Right kidney (tissue), 1 donor: Measurements from ENCODE around the gene ZNF672.
A peak's percentile ranks its signal among the peaks of the same experiment; 100 is the strongest.
"Not testable (repeated sequence)": the region's sequence is repeated elsewhere in the genome, so short reads cannot be mapped to it uniquely, and the experiment has no call there.

ENCODE experiments used
- DNase-seq: peaks from one replicate; pipeline ENCODE4 v3.0.0-alpha.2; 2016

ZNF672 gene

DNA sequence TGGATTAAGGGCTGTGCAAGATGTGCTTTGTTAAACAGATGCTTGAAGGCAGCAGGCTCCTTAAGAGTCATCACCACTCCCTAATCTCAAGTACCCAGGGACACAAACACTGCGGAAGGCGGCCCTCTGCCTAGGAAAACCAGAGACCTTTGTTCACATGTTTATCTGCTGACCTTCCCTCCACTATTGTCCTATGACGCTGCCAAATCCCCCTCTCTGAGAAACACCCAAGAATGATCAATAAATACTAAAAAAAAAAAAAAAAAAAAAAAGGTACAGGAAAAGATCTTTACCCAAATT is 7.4 kb upstream of the ZNF672 start:
- DNase-seq: not testable (repeated sequence)

DNA sequence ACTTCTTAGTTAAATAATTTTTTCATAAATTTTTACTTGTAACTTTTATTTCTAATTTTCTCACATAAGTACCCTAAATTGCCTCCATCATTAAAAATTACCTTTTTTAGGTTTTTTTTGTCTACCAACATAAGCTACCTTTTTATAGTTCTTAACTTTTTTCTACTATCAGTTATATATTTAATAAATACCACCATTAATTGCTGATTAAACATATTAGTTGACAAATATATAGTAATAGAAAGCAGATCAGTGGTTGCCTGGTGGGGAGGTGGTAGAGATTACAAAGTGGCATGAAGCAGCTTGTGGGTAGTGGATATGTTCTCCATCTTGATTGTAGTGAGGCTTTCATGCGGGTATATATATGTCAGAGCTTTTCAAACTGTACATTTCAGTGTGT is 6.2 kb upstream of the ZNF672 start:
- no peak for DNase-seq

DNA sequence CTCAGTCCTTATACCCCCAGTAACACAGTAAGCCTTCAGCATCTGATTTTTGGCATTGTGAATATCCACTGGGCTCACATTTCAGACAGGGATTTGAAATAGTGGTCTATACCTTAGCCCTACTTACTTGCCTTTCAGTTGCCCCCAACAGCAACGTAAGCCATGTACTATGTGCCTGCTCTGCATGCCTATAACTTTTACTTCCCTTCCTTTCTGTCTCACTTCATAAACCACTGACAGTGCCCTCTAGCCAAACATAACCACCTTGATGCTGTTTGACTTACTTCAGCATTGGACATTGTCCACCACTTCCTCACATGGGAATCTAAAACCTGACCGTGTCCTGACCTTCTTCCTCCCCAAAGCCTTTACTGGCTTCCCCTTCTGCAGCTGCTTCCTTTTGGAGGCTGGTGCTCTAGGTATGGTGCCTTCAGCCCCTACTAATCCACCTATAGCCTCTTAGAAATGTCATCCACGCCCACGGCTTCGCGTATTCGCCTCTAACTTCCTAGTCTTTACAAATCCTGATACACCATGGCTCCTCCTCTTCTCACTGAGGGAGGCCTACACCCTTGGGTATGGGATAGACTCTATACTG is 3.6 kb upstream of the ZNF672 start:
- no peak for DNase-seq

DNA sequence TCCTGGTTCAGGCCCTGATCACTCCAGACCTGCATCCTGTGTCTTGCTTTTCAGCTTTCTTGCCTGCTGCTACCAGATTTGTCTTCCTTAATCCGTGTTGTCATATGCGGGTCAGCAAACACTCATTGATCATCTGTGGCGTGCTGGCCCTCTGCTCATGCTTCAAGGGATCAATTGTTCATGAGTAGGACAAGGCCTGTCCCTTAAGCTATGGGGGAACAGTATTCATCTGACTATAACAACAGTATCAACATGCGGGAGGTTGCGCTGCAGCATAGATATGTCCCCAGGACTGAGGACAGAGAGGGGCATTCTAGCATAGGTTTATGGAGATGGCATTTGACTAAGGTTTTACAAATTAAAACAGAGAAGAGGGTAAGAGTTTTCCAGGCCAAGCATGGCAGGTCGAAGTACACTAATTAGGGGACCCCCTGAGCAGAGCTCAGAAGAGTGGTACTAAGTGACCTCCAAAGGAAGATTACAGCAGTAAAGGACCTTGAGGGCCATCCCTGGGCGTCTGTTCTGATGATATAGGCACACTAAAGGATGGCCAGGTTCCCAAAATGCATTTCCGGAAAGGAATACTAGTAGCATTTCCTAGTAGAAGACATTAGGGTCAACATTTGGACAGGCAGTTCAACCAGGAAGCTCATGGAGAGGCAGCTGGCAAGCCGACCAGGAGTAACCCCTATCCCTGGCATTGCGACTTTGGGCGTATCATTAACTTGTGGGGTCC is 811 bp upstream of the ZNF672 start:
- no peak for DNase-seq

DNA sequence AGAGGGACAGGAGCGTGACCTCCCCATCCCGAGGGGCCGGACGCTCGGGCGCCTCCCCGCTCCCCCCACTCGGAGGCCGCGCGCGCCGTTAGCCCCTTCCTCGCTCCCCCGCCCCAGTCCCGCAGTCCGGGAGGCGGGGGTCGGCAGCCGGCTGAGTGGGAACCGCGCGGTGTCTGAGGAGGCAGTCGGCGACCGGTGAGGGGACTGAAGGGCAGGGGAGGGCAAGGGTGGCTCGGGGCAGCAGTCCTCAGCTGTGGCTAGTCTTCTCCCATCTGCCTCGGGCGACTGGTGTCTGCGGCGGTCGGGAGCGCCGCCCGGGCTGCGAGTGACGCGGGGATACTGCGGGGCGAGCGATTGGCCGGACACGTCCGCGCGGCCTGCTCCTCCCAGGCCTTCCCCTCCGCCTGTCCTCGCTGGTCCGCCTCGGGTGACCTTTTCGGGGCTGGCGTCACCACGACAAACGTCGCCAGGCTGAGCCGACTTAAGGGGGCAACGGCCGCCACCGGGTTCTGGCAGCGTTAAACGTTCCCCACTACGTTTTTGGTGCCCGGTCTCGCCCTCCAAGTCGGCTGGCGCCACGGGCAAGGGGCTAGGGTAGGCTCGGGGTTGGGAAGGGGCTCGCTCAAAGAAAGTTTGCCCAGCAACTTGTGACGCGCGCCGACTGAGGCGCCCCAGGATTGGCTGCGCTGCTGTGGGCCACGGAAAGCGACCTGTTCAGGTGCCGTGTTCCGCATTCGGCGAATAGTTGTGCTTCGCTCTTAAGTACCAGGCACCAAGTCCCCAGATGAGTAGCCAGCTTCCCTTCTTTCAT is 538 bp downstream of the ZNF672 start:
- peak; percentile 98 for DNase-seq

DNA sequence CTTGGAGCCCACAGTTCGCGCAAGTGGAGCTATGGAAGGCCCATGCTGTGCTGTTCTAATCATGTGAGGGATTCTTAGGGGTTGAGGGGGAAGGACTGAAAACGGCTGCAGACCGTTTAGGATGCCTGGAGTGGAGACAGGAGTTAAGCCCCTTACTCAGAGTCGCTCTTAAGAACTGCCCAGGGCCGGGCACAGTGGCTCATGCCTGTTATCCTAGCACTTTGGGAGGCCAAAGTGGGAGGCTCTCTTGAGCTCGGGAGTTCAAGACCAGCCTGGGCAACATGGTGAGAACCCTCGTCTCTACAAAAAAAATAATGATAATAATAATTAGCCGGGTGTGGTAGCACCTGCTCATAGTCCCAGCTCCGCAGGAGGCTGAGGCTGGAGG is 1.1 kb downstream of the ZNF672 start:
- DNase-seq: no peak

DNA sequence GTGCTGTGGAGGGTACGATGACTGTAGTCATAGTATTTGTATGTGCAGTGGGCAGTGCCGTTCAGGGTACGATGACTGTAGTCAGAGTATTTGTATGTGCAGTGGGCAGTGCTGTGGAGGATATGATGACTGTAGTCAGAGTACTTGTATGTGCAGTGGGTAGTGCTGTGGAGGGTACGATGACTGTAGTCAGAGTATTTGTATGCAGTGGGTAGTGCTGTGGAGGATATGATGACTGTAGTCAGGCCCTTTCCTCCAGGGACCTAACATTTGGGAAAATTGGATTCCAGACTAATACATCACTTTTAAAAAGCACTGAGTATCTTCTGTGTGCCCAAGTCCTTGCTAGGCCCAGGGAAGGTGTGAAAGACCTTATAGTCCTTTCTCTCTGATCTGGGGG is 2.9 kb downstream of the ZNF672 start:
- DNase-seq: no peak

DNA sequence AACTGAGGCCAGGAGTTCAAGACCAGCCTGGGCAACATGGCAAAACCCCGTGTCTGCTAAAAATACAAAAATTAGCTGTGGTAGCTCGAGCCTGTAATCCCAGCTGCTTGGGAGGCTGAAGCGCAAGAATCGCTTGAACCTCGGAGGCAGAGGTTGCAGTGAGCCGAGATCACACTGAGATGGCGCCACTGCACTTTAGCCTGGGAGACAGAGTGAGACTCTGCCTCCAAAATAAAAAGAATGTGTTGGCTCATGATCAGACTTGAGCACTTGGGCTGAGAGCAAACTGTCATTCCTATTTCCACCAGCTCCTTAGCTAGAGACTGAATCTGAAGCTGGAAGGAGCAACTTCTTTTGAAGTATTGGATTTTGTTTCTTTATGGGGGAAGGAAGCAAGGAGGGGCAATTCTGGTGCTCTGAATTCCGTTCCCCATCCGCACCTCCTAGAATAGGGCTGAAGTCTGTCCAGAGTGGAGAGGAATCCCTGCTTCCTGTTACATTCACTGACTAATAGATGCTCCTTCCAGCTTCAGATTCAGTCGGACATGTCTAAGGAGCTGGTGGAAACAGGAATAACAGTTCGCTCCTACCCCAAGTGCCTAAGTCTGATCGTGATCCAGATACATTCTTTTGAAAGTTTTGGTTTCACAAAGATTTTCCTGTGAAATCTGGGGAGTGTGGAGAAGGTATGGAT is 3.8 kb downstream of the ZNF672 start:
- DNase-seq: no peak

DNA sequence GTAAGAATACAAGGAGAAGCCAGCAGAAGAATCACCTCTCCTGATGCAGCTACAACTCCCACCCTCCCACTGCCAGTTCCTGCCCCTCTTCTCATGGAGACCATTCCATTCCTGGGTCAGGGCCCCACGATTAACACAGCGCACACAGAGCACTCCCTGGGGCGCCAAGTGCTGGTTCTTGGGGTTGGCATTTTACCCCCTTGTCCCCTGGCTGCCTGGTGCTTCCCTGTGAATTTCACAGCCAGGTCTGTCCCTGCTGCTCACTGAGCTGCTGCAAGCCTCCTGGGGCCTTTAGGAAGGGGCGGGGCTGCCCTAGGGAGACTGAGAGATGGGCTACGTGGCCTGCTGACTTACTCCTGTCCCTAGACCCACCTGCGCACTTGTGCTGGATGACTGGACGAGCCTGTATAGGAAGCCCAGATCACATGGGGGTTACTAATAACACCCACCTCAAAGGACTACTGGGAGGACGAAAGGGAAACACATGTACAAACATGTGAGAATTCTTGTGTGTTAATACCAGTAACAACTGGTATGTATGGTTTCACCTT is 4.8 kb downstream of the ZNF672 start:
- no peak for DNase-seq

DNA sequence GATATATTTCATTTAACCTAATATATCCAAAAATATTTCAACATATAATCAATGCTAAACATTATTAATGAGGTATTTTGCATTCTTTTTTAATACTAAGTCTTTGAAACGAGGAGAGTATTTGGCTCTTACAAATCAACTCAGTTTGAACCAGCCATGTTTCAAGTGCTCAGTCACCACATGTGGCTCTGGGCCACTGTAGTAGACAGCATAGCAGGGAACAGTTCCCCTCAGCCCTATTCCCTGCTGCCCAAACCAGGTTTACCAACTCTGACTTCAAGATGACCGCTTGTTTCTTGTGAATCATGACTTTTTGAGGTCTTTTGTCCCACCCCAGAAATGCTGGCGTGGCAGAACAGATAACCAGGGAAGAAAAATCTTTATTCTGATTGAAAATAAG is 5.7 kb downstream of the ZNF672 start:
- no peak for DNase-seq

DNA sequence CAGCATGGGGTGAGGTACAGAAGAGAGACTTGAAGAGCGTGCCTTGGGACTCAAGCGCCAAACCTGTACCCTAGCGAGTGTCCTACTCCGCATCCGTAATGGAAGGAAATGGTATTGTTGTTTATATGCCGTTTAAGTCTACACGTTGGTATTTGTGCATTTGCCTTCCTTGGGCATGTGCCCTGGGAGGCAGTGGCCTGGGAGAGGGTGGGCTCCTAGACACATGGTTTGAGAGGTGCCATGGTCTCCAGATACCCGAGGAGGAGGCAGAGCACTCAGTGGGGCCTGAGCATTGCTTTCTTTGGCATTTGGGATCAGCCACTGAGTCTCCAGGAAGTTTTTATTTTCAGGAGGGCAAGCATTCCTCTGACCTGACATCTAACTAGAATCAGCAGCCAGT is 6.5 kb downstream of the ZNF672 start:
- no peak for DNase-seq

DNA sequence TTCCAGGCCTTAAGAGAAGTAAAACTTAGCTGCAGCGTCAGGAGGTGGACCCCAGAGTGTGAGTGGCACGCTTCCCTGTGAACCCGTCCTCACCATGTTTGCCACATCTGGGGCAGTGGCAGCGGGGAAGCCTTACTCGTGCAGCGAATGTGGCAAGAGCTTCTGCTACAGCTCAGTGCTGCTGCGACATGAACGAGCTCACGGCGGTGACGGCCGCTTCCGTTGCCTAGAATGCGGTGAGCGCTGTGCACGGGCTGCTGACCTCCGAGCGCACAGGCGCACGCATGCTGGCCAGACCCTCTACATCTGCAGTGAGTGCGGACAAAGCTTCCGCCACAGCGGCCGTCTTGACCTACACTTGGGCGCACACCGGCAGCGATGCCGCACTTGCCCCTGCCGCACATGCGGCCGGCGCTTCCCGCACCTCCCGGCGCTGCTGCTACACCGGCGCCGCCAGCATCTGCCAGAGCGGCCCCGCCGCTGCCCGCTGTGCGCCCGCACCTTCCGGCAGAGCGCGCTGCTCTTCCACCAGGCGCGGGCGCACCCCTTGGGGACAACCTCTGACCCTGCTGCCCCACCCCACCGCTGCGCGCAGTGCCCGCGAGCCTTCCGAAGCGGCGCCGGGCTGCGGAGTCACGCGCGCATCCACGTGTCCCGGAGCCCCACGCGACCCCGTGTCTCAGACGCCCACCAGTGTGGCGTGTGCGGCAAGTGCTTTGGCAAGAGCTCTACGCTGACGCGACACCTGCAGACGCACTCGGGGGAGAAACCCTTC is 9.3 kb downstream of the ZNF672 start:
- DNase-seq: no peak

DNA sequence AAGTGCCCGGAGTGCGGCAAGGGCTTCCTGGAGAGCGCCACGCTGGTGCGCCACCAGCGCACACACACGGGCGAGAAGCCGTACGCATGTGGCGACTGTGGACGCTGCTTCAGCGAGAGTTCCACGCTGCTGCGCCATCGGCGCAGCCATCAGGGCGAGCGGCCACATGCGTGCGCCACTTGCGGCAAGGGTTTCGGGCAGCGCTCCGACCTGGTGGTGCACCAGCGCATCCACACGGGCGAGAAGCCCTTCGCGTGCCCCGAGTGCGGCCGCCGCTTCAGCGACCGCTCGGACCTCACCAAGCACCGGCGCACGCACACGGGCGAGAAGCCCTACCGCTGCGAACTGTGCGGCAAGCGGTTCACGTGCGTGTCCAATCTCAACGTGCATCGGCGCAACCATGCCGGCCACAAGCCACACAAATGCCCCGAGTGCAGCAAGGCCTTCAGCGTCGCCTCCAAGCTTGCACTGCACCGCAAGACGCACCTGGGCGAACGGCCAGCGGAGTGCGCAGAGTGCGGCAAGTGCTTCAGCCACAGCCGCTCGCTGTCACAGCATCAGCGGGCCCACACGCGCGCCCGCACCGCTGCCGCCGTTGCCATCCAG is 10.0 kb downstream of the ZNF672 start:
- no peak for DNase-seq

DNA sequence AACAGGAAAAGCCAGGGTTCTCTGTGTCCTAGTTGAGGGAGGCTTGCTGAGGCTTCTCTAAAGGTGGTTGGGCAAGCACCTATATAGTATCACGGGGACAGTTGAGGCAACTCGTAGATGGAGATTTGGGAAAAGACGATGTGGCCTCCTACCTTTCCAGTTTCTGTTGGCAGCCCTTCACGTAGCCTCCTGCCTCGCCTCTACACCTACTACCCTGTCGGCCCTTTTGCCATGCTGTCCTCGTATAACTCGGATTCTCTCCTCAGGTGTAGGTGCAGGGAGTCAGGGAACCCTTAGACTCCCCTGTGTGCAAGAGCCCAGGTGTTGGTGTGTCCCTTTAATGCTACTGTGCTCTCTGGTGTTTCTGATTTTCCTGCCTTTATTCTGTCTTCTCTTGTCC is 10.6 kb downstream of the ZNF672 start:
- no peak for DNase-seq

DNA sequence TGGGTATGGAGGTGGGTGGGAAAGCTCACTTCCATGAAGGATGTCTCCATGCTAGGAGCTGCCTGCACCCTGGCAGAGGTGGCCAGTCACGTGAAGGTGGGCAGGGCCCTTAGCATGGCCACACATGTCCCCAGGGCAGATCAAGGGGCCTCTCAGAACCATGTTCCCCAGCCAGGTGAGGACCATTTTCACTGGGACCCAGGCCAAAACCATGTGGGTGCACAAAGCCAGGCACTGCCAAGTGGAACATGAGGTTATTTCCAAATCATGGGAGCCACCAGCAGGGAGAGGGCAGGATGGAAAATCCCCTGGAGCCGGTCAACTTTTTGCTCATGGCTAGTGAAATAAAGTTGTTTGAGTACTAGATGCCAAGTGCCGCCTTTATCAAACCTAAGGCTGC is 11.1 kb downstream of the ZNF672 start:
- no peak for DNase-seq

DNA sequence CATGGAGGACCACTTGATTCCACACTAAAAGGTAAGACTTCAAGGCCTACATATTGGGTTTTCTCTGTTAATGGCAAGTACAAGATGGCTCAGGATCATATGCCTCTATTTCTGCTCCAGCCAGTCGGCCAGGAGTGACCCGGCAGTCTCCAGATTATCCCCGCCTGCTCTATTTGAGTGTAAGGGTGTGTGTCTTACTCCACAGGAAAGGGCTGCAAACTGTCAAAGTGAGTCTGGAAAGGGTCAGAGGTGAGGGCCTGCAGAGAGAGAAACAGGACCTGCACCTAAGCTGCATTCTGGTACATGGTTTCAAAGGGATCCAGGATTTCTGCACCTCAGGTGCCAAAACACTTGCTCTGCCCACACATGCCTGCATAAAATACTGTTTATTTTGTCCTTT is 11.6 kb downstream of the ZNF672 start:
- DNase-seq: no peak

DNA sequence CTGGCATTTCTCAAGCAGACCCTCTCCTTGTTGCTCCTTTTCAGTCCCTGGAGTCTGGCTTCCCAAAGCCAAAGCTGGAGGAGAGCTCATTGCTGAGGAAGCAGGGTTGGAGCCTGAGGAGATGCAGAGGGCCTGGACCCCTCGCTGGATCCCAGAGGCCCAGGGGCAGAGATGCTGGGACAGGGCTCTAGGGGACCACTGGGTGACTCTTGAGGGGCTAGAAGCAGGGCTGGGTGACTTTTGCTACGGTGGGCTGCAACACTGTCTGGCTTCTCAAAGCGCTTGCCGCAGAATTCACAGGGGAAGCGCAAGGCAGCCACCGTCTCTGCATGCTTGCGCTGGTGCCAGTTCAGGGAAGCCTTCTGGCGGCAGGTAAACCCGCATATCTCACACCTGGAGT is 12.1 kb downstream of the ZNF672 start:
- no peak for DNase-seq

DNA sequence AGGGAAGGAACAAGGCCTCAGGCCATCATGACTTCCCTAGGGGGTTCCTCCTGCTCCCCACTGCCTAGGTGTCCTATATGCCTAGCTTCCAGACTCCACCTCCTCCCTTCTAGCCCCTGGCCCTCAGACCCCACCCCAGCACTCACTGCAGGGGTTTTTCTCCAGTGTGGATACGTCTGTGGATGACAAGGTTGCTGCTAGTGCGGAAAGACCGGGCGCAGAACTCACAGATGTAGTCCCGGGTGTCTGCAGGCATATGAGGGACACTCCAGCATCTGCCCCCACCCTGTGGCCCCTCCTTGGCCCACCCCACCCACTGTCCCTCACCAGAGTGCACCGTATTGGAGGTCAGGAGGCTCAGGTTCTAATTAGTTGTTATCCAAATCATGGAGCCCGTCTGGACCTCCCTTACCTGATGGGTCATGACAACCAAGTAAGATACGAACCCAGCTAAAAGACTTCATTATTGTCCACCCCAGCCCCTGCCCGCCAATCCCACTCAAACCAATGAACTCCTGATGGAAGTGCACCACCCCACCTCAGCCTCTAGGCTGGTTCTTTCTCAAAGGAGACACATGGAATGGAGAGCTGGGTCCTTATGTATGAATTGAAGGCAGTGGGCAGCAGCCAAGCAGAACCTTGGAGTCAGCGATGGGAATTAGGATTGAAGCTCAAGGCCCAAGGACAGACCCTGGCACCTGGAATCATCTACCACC is 12.7 kb downstream of the ZNF672 start:
- no peak for DNase-seq

DNA sequence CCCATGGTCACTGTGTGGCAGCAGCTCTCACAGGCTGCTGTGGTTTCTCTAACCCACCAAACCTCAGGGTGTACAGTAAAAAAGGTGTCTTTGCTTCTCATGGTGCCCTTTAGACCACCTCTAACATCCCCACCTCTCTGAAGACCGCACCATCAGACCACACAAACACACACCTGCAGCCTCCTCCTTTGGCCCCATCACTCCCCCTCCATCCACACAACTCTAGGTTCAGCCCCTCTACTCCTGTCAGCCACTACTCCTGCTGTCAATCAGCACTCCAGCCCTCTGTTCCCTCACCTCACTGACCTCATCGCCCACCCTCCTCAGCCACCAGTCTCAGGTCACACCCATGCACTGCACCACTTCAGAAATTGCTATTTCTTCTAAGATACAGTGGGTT is 13.4 kb downstream of the ZNF672 start:
- no peak for DNase-seq

DNA sequence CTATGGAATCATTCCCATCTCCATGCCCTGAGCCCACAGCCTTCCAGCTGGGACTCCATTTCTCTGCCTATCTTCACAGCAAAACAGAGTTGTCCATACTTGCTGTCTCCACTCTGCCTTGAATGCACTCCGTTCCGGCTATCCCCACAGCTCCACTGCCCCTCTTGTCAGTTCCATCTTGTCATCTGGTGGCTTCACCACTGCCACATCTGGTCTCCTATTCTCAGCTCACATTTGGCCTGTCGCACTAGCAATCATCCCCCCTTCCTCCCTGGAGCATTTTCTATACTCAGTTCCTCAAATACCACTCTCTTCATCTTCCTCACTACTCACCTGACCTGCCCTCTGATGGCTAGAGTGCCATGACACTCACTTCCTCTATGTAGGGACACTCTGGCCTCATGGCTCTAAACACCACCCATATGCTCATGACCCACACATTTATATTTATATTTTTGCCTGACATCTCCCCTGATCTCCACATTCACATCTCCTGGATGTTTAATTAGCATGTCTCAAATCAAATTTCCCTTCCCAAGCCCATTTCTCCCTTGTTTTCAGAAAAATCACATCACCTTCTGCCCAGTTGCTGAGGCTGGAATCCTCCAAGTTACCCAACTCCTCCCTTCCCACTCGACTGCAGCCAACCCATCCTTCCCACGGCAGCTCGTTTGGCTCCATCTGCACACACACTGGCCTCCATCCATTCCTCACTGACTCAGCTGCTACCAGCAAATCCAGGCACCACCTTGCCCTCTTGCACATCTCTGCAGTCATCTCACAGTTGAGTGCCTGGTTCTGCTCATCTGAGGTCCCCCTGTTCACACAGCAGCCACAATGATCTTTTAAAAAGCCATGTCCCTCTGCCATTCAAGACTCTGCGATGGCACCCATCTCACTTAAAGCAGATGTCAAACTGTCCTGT is 14.7 kb downstream of the ZNF672 start:
- DNase-seq: no peak
